Endothelial cell of umbilical vein (primary cell): ENCODE measurements around the gene GGA2. TPM values are rescaled to one million over a fixed set of nuclear protein-coding genes. Genes with fewer than 3 reads are reported as not detected.

ENCODE experiments used
- BruUV-seq: library from RNA; stranded (reverse); fragments of 400-500 nt; replicated peaks from 2 replicates; lab custom pipeline; 2021; lab: Mats Ljungman, UMichigan
- CTCF ChIA-PET: fragments of 300-600, 350-600 bp; sonication (Branson Sonifier 250); formaldehyde crosslinking; loops from one replicate; lab custom pipeline; 2021; ENCODE audit warnings: antibody characterized with exemption, inconsistent platforms; lab: Charles Lee
- POLR2A ChIA-PET: fragments of 300-600, 350-600 bp; sonication (Branson Sonifier 250); formaldehyde crosslinking; loops from one replicate; lab custom pipeline; 2021; ENCODE audit warnings: antibody characterized with exemption, inconsistent platforms; lab: Charles Lee
- DNase-seq: peaks from one replicate; pipeline ENCODE4 v3.0.0-alpha.2; 2011; ENCODE audit warnings: low read depth, low spot score
- FAIRE-seq: peaks from 2 replicates; lab custom pipeline; 2011; peaks lifted over from hg19 to GRCh38; lab: Jason Lieb, UNC
- H2AFZ ChIP-seq: 2 replicates; pipeline ENCODE4 v1.6.0; 2012; ENCODE audit warnings: low read depth, low read length, control low read depth, inconsistent platforms
- H3K27ac ChIP-seq: 2 replicates; pipeline ENCODE4 v1.5.1; 2011; ENCODE audit warnings: low read depth, mild to moderate bottlenecking, control low read depth, low read length, moderate library complexity; ENCODE audit not compliant: insufficient read depth
- H3K27me3 ChIP-seq, 2 experiments: 2 replicates each; pipeline versions ENCODE4 v1.6.0 to v1.6.1; 2011; ENCODE audit warnings: low read length in 2 of 2, mixed read lengths in 1 of 2; ENCODE audit not compliant: control insufficient read depth in 2 of 2, insufficient read depth in 2 of 2
- H3K36me3 ChIP-seq, 2 experiments: 2 replicates in 1 of 2; 3 replicates in 1 of 2; pipeline ENCODE4 v1.5.1; 2011; ENCODE audit warnings: low read length in 2 of 2, mild to moderate bottlenecking in 1 of 2, moderate library complexity in 1 of 2; ENCODE audit not compliant: control insufficient read depth in 2 of 2, insufficient read depth in 2 of 2; ENCODE audit errors: extremely low read depth in 1 of 2
- H3K4me1 ChIP-seq: 3 replicates; pipeline ENCODE4 v1.5.1; 2011; ENCODE audit warnings: mild to moderate bottlenecking, low read length; ENCODE audit not compliant: control insufficient read depth, insufficient read depth; ENCODE audit errors: extremely low read depth
- H3K4me2 ChIP-seq: 2 replicates; pipeline ENCODE4 v1.6.1; 2011; ENCODE audit warnings: low read length, control low read depth, mixed read lengths; ENCODE audit not compliant: insufficient read depth
- H3K4me3 ChIP-seq, 3 experiments: fragments of 200-600 bp in 1 of 3; sonication (generic), shearing (Covaris generic) in 1 of 3; replicated peaks in 1 of 3; 2 replicates each; pipeline ENCODE4 v1.5.1; 2011 to 2016; ENCODE audit warnings: control low read depth in 3 of 3, low read length in 3 of 3, mild to moderate bottlenecking in 2 of 3, inconsistent platforms in 1 of 3, low read depth in 1 of 3, moderate library complexity in 1 of 3; ENCODE audit not compliant: insufficient read depth in 1 of 3
- H3K79me2 ChIP-seq: 2 replicates; pipeline ENCODE4 v1.6.0; 2012; ENCODE audit warnings: low read length, inconsistent platforms; ENCODE audit not compliant: control insufficient read depth, insufficient read depth
- H3K9ac ChIP-seq: replicated peaks from 2 replicates; pipeline ENCODE3; 2011; ENCODE audit warnings: low read length, control low read depth; ENCODE audit not compliant: insufficient read depth; ENCODE audit errors: extremely low read depth
- H3K9me1 ChIP-seq: replicated peaks from 3 replicates; pipeline ENCODE4 v1.6.0; 2011; ENCODE audit warnings: mild to moderate bottlenecking, low read length; ENCODE audit not compliant: control insufficient read depth, insufficient read depth; ENCODE audit errors: extremely low read depth
- H3K9me3 ChIP-seq: replicated peaks from 2 replicates; pipeline ENCODE4 v1.5.1; 2012; ENCODE audit warnings: low read length, inconsistent platforms; ENCODE audit not compliant: control insufficient read depth, insufficient read depth
- H4K20me1 ChIP-seq: replicated peaks from 2 replicates; pipeline ENCODE3; 2011; ENCODE audit warnings: mild to moderate bottlenecking, low read length; ENCODE audit not compliant: control insufficient read depth, insufficient read depth; ENCODE audit errors: extremely low read depth
- CTCF ChIP-seq, 2 donors: IDR thresholded peaks; 1 replicate in 1 of 2; 2 replicates in 1 of 2; pipeline ENCODE4 v1.5.1; 2011; ENCODE audit warnings: low read length in 2 of 2, mild to moderate bottlenecking in 2 of 2, moderate library complexity in 2 of 2, control low read depth in 1 of 2, inconsistent platforms in 1 of 2, low read depth in 1 of 2; ENCODE audit not compliant: insufficient read depth in 1 of 2; ENCODE audit errors: extremely low read depth in 1 of 2
- EZH2 ChIP-seq: IDR thresholded peaks from 2 replicates; pipeline ENCODE4 v1.6.1; 2012; ENCODE audit warnings: borderline replicate concordance, low read depth, mild to moderate bottlenecking, moderate library complexity, low read length, inconsistent platforms; ENCODE audit not compliant: severe bottlenecking
- FOS ChIP-seq: IDR thresholded peaks from 2 replicates; pipeline ENCODE4 v1.6.1; 2011; ENCODE audit warnings: mild to moderate bottlenecking, low read length, moderate library complexity, borderline replicate concordance; ENCODE audit not compliant: insufficient read depth
- GATA2 ChIP-seq: IDR thresholded peaks from 2 replicates; pipeline ENCODE4 v1.7.0; 2011; ENCODE audit warnings: low read depth, mild to moderate bottlenecking, moderate library complexity, mixed read lengths, low read length; ENCODE audit not compliant: insufficient read length, insufficient read depth
- JUN ChIP-seq: IDR thresholded peaks from 2 replicates; pipeline ENCODE4 v1.6.1; 2011; ENCODE audit warnings: borderline replicate concordance, low read depth; ENCODE audit not compliant: insufficient read length, insufficient read depth
- MYC ChIP-seq: IDR thresholded peaks from one replicate; pipeline ENCODE4 v1.6.1; 2011; ENCODE audit warnings: mild to moderate bottlenecking, low read depth, low read length
- POLR2A ChIP-seq: IDR thresholded peaks from 2 replicates; pipeline ENCODE4 v1.6.1; 2012; ENCODE audit warnings: low read depth, mild to moderate bottlenecking, control low read depth, low read length
- POLR2AphosphoS5 ChIP-seq: IDR thresholded peaks from 2 replicates; pipeline ENCODE4 v1.6.1; 2012; ENCODE audit warnings: low read depth, mild to moderate bottlenecking, control low read depth, low read length, moderate library complexity; ENCODE audit not compliant: insufficient read depth
- dilution Hi-C: fragments of 300-500 bp; cut with MboI; formaldehyde crosslinking; loops from one replicate; pipeline ENCODE4 v1.15.0; 2019; ENCODE audit warnings: low sequenced_read_pairs; ENCODE audit not compliant: extremely low pct_ligation_motif_present
- intact Hi-C: fragments of 100-400 bp; cut with micrococcal nuclease; formaldehyde crosslinking; loops from one replicate; pipeline ENCODE4 v1.10.0; 2022
- polyA plus RNA-seq, 4 experiments: library from polyadenylated mRNA; depleted of rRNA in 3 of 4; stranded (reverse) in 3 of 4; unstranded in 1 of 4; fragments of >200 nt; gene quantifications; 2 replicates each; pipeline versions ENCODE4 v1.2.1 to v1.2.3, GENCODE V29; 2011 to 2012; ENCODE audit warnings: missing spikeins in 1 of 4
- total RNA-seq: library from RNA; stranded (reverse); gene quantifications from 2 replicates; pipeline ENCODE4 v1.2.3, GENCODE V29; 2021
- TF ChIP-seq, protein P1 (sequence below): IDR thresholded peaks from 2 replicates; pipeline ENCODE4 v1.6.1; 2011; ENCODE audit not compliant: insufficient read depth, insufficient read length

The GGA2 gene
- total and polyA plus RNA-seq, 2 donors (not counting 3 experiments of a cell fraction or from before 2014, with no cell fraction given), result 33.3 to 73.1 TPM

GRCh38 chr16:23524886-23525285 lies 14.6 kb upstream of the GGA2 start:
- H4K20me1 ChIP-seq, result no peaks in the 10 kb centered on the region
- CTCF ChIA-PET, result interaction anchor here (0.9 kb wide), 1 partner anchor 9 kb away, joined by 4 read pairs; no protein-coding TSS in a partner anchor
- FAIRE-seq (no peak), DNase-seq (no peak)
- TF ChIP-seq FOS (no peak), POLR2AphosphoS5 (no peak), GATA2 (no peak), MYC (no peak), CTCF (IDR thresholded peaks at IDR 0.05; ENCODE audit: extremely low read depth in 1 of 2, insufficient read depth in 1 of 2, low read depth in 1 of 2, low read length in 2 of 2) (no peak), EZH2 (no peak), POLR2A (no peak), JUN (no peak)
- TF ChIP-seq, protein P1, sequence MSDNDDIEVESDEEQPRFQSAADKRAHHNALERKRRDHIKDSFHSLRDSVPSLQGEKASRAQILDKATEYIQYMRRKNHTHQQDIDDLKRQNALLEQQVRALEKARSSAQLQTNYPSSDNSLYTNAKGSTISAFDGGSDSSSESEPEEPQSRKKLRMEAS, result no peak
- no peaks in the 10 kb centered on the region for H3K4me1 ChIP-seq
- H3K9me3 ChIP-seq, result no peaks in the 10 kb centered on the region
- intact Hi-C loops (no loop called here), dilution Hi-C loops (no loop called here)
- H3K36me3 ChIP-seq, result peaks cover 0 to 21% of the 10 kb centered on the region in 2 experiments
- POLR2A ChIA-PET, result no interaction called here
- no peaks in the 10 kb centered on the region for H3K27me3 ChIP-seq
- BruUV-seq, result no TSS peak
- H3K4me3 ChIP-seq, result no peak overlapping the region
- H3K9me1 ChIP-seq, result no peaks in the 10 kb centered on the region
- H3K79me2 ChIP-seq, result no peaks in the 10 kb centered on the region
- no peak overlapping the region for H3K9ac ChIP-seq
- H2AFZ ChIP-seq, result no peak overlapping the region
- no peak overlapping the region for H3K4me2 ChIP-seq
- H3K27ac ChIP-seq, result no peak overlapping the region
